Lung (tissue), 12 donors: Measurements from ENCODE around the gene CHCHD5. TPM values are rescaled to one million over a fixed set of nuclear protein-coding genes. Genes with fewer than 3 reads are reported as not detected.

Source experiments
- ATAC-seq: fragments of 200-7000 bp; cut with Tn5 transposase; one replicate; pipeline ENCODE4 v1.9.1; 2020; ENCODE audit warnings: moderate number of reproducible peaks; ENCODE audit not compliant: insufficient read depth, low FRiP score
- DNase-seq, 3 donors: peaks; one replicate each; pipeline ENCODE4 v3.0.0-alpha.2; 2013 to 2017
- H3K27ac ChIP-seq, 2 donors: one replicate each; pipeline ENCODE4 v1.5.1; 2013; ENCODE audit warnings: mild to moderate bottlenecking in 2 of 2, moderate library complexity in 2 of 2, control low read depth in 1 of 2, inconsistent platforms in 1 of 2, low read depth in 1 of 2, low read length in 1 of 2
- H3K27me3 ChIP-seq, 3 donors: one replicate each; pipeline ENCODE4 v1.5.1; 2013; ENCODE audit warnings: low read length in 2 of 3; ENCODE audit not compliant: control insufficient read depth in 3 of 3, insufficient read depth in 3 of 3
- H3K36me3 ChIP-seq, 4 donors: one replicate each; pipeline ENCODE4 v1.5.1; 2013; ENCODE audit warnings: low read length in 4 of 4, mild to moderate bottlenecking in 1 of 4, moderate library complexity in 1 of 4; ENCODE audit not compliant: control insufficient read depth in 4 of 4, insufficient read depth in 4 of 4
- H3K4me1 ChIP-seq, 5 donors: one replicate each; pipeline ENCODE4 v1.5.1; 2013; ENCODE audit warnings: low read length in 5 of 5, mild to moderate bottlenecking in 2 of 5, moderate library complexity in 1 of 5; ENCODE audit not compliant: control insufficient read depth in 5 of 5, insufficient read depth in 5 of 5
- H3K4me3 ChIP-seq: one replicate; pipeline ENCODE4 v1.5.1; 2013; ENCODE audit warnings: mild to moderate bottlenecking, control low read depth, moderate library complexity
- H3K9ac ChIP-seq, 2 donors: one replicate each; pipeline ENCODE4 v1.5.1; 2013; ENCODE audit warnings: low read length in 2 of 2, control low read depth in 1 of 2; ENCODE audit not compliant: insufficient read depth in 1 of 2
- H3K9me3 ChIP-seq, 4 donors: one replicate each; pipeline ENCODE4 v1.5.1; 2013; ENCODE audit warnings: low read length in 3 of 4, mild to moderate bottlenecking in 1 of 4, moderate library complexity in 1 of 4; ENCODE audit not compliant: control insufficient read depth in 4 of 4, insufficient read depth in 3 of 4
- WGBS, 2 donors: extraction: QIAGEN DNeasy Blood & Tissue Kit; methylation state at CpG; one replicate each; pipeline ENCODE4 v1.1.7; 2013; 5-methylcytosine and 5-hydroxymethylcytosine counted together
- polyA plus RNA-seq, 2 donors: library from polyadenylated mRNA; stranded (reverse); fragments of 200-250 nt; gene quantifications; one replicate each; pipeline ENCODE4 v1.2.1, GENCODE V29; 2013
- total RNA-seq, 2 donors: library from RNA; depleted of rRNA in 1 of 2; stranded (reverse); fragments of >200 nt in 1 of 2; gene quantifications; one replicate each; pipeline ENCODE4 v1.2.1, GENCODE V29; 2014 to 2021
- TF ChIP-seq, protein P1 (sequence below): IDR thresholded peaks from 2 replicates; pipeline ENCODE4 v1.5.1; 2012; ENCODE audit warnings: mild to moderate bottlenecking; ENCODE audit errors: control extremely low read depth, extremely low read depth
- donor health status: control.
- donor health status: control.
- donor health status: Bipolar disorder and iron deficiency.
- donor health status: healthy.
- donor health status: DM: yes; HTN: yes; CAD: no.

CHCHD5 gene
- total and polyA plus RNA-seq, 4 donors = 3.0 to 46.6 (median 44.4) TPM

DNA sequence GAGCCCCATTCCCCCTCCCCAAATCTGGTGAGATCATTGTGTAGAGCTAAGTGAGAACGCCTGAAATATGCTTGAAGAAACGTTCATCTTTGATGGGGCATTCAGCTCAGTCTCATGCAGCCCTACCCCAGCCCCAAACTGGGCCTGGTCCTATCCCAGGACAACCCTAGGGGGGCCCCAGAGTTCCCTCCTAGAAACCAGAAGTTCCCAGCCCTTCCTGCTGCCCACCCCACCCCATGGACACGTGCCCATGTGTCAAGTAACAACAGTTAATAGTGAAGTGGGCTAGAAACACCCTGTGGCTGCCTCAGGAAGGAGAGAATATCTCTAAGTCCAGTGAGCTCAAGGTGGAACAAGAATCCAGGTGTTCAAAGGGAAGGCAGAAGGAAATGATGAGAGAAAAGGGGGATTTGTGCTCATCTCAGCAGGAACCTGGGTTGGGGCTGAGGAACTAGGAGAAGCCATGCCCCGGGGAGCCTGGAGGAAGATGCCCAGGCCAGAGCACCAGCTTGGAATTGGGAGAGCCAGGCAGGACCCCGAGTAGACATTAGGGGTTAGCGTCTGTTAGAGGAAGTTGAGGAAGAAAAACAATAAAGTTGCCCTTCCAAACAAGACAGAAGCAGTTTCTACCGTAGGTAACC lies 41.2 kb downstream of the CHCHD5 start:
- TF ChIP-seq, protein P1, sequence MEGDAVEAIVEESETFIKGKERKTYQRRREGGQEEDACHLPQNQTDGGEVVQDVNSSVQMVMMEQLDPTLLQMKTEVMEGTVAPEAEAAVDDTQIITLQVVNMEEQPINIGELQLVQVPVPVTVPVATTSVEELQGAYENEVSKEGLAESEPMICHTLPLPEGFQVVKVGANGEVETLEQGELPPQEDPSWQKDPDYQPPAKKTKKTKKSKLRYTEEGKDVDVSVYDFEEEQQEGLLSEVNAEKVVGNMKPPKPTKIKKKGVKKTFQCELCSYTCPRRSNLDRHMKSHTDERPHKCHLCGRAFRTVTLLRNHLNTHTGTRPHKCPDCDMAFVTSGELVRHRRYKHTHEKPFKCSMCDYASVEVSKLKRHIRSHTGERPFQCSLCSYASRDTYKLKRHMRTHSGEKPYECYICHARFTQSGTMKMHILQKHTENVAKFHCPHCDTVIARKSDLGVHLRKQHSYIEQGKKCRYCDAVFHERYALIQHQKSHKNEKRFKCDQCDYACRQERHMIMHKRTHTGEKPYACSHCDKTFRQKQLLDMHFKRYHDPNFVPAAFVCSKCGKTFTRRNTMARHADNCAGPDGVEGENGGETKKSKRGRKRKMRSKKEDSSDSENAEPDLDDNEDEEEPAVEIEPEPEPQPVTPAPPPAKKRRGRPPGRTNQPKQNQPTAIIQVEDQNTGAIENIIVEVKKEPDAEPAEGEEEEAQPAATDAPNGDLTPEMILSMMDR = no peak
- Histone ChIP-seq H3K9ac (no peak overlapping the region), H3K4me1 (peaks cover 0 to 10% (median 0%) of the 10 kb centered on the region in 5 donors), H3K27me3 (peaks cover 0 to 2% (median 0%) of the 10 kb centered on the region in 3 donors), H3K27ac (no peak overlapping the region), H3K9me3 (no peaks in the 10 kb centered on the region), H3K36me3 (no peaks in the 10 kb centered on the region), H3K4me3 (no peak overlapping the region)
- no peak for ATAC-seq
- 53 to 71% methylated on average over 7 of the region's 7 CpGs for WGBS, 2 donors
- no peak for DNase-seq

DNA sequence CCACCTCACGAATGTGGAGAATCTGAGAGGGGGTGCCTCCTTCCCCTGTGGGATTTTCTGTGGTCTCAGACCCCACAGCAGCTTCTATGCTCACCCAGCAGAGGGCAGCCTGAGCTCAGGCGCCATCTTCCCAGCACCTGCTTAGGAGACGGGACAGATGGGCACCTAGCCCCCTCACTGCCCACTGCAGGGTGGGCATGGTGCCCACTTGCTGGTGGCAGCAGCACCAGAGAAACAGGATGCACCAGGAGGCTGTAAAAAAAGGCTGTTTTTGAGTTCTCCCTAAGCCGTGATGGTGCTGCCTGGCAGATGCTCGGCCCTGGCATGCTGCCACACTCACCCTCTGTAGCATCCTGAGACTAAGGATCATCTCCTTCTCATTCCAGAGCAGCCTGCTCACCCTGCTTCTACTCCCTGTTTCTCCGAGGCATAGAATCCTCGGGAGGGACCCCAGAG lies 42.2 kb downstream of the CHCHD5 start:
- ATAC-seq (peak; percentile 53), DNase-seq (peak; percentile 34 to 47 (median 39))
- Histone ChIP-seq H3K9ac (no peak overlapping the region), H3K27me3 (peaks cover 0 to 2% (median 0%) of the 10 kb centered on the region in 3 donors), H3K4me1 (peaks cover 0 to 20% (median 5%) of the 10 kb centered on the region in 5 donors), H3K4me3 (no peak overlapping the region), H3K9me3 (no peaks in the 10 kb centered on the region), H3K27ac (peak overlapping the region; percentile 63 to 89), H3K36me3 (no peaks in the 10 kb centered on the region)
- TF ChIP-seq, protein P1 = peak; percentile 84
- 6 to 9% methylated on average over 7 of the region's 7 CpGs for WGBS, 2 donors

DNA sequence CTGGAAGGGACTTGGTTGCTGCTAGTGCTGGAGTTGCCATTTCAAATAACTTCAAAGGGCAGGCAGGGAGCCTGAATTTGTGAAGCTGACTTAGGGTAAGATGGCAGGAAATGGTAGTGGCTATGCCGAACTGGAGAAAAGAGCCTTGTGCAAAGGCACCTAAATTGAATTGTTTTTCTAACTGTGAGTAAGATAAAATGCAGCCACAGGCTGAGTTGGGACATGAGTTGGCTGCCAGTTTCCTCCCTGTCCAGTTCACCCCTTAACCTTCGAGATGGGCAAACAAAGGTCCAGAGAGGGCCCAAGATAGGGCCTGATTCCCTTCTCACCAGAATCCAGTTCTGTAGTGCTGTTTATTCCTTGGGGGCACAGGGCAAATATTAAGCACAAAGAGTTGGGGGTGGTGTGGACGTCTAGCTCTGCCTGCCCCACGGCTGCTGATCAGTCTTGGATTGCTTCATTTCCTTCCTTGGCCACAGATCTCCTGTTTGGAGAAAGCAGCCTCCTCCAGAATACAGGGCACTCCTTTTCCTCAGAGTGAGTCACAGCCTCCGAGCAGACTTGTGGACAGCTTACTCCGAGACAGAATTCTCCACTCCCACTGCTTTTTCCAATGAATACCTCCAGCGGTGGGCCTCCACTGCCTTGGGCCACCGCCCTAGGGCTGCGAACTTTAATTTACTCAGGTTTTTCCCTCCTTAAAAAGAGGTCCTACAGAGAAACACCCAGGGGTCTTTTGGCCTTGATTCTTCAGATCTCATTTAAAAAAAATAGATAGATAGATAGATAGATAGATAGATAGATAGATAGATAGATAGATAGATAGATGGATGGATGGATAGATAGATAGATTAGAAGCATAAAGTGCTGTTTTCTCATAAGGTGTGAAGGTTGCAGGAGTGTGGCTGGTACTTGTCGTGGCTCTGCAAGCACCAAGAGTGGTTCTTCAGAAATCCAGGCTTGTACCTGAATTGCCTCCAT lies 42.9 kb downstream of the CHCHD5 start:
- 28 to 40% methylated on average over 10 of the region's 10 CpGs for WGBS, 2 donors
- Histone ChIP-seq H3K36me3 (no peaks in the 10 kb centered on the region), H3K9me3 (no peaks in the 10 kb centered on the region), H3K27me3 (peaks cover 0 to 2% (median 0%) of the 10 kb centered on the region in 3 donors), H3K4me3 (no peak overlapping the region), H3K4me1 (peaks cover 0 to 25% (median 5%) of the 10 kb centered on the region in 5 donors), H3K9ac (no peak overlapping the region), H3K27ac (peak overlapping the region; percentile 63 to 89)
- peak in 1 of 3 donors; percentile 44 for DNase-seq
- TF ChIP-seq, protein P1 = no peak
- ATAC-seq = peak; percentile 79
